Mesodermal cell (in vitro differentiated cells): Measurements from ENCODE around the gene EPN2.

Source experiments
- H3K27ac ChIP-seq: 2 replicates; pipeline ENCODE4 v1.7.0; 2013; ENCODE audit warnings: mild to moderate bottlenecking, low read depth, low read length, moderate library complexity; ENCODE audit not compliant: severe bottlenecking
- H3K36me3 ChIP-seq: 2 replicates; pipeline ENCODE4 v1.7.1; 2013; ENCODE audit warnings: mild to moderate bottlenecking, low read length, moderate library complexity; ENCODE audit not compliant: control insufficient read depth, insufficient read depth
- H3K4me1 ChIP-seq: one replicate; pipeline ENCODE4 v1.7.1; 2013; ENCODE audit warnings: mild to moderate bottlenecking, low read length; ENCODE audit not compliant: insufficient read depth, control insufficient read depth, poor library complexity, severe bottlenecking
- H3K4me3 ChIP-seq: 2 replicates; pipeline ENCODE4 v1.7.0; 2013; ENCODE audit warnings: low read length, control low read depth, mild to moderate bottlenecking; ENCODE audit not compliant: insufficient read depth, poor library complexity, severe bottlenecking; ENCODE audit errors: extremely low read depth
- H3K9me3 ChIP-seq: 2 replicates; pipeline ENCODE4 v1.7.1; 2013; ENCODE audit warnings: mild to moderate bottlenecking, low read length, moderate library complexity; ENCODE audit not compliant: control insufficient read depth
- WGBS, 2 experiments: methylation state at CpG; one replicate each; pipeline ENCODE4 v1.1.5; 2013; ENCODE audit warnings: missing lambda C conversion rate in 2 of 2; ENCODE audit not compliant: insufficient coverage in 2 of 2; 5-methylcytosine and 5-hydroxymethylcytosine counted together

The EPN2 gene

DNA sequence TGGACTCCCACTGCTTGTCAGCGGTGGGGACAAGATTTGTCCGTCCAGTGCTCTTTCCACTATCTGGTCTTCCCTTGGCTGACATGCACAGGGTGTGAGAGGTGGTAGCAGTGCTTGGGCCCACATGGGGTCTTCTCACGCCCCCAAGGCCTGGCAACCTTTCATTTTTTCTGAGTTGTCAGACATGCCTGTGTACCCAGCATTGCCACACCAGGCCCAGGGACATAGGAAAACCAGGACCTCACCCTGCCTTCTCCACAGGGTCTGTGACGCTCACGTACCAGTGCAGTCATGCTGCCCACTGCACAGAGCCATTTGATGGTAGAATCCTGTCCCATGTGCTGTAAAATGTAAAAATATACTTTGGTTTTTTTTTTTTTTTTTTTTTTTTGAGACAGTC lies 67.6 kb downstream of the EPN2 start:
- Histone ChIP-seq H3K9me3 (no peaks in the 10 kb centered on the region), H3K4me1 (peaks cover 10% of the 10 kb centered on the region), H3K4me3 (no peak overlapping the region), H3K27ac (no peak overlapping the region), H3K36me3 (peaks cover 16% of the 10 kb centered on the region)
- 83 to 100% methylated on average over 3 to 4 of the region's 5 CpGs for WGBS, 2 experiments

DNA sequence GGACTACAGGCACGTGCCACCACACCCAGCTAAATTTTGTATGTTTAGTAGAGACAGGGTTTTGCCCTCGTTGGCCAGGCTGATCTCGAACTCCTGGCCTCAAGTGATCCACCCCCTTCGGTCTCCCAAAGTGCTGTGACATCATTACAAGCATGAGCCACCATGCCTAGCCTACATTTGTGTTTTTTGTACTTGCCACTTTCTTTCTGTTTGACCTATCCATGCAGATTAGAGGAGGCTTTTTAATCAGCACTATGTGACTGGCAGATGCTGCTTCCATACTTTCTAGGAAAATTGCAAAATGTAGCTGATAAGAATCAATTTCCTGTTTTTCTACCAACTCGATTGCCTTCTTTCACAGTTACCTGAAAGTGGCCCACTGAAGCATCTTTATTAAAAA lies 68.1 kb downstream of the EPN2 start:
- no peaks in the 10 kb centered on the region for H3K9me3 ChIP-seq
- WGBS, 2 experiments: 93 to 100% methylated on average over 3 to 4 of the region's 5 CpGs
- no peak overlapping the region for H3K4me3 ChIP-seq
- no peak overlapping the region for H3K27ac ChIP-seq
- H3K36me3 ChIP-seq: peaks cover 21% of the 10 kb centered on the region
- H3K4me1 ChIP-seq: peaks cover 11% of the 10 kb centered on the region

- 94 to 100% methylated on average over 4 of the region's 5 CpGs for WGBS, 2 experiments
- H3K4me3 ChIP-seq: no peak overlapping the region
- peaks cover 11% of the 10 kb centered on the region for H3K4me1 ChIP-seq
- no peaks in the 10 kb centered on the region for H3K9me3 ChIP-seq
- H3K27ac ChIP-seq: no peak overlapping the region
- H3K36me3 ChIP-seq: peaks cover 23% of the 10 kb centered on the region
These were observed 68.6 kb downstream of the EPN2 start for GRCh38 chr17:19305761-19306159.

- Histone ChIP-seq H3K4me1 (peaks cover 11% of the 10 kb centered on the region), H3K27ac (no peak overlapping the region), H3K4me3 (no peak overlapping the region), H3K36me3 (peaks cover 28% of the 10 kb centered on the region), H3K9me3 (no peaks in the 10 kb centered on the region)
- 98% methylated on average over 7 to 8 of the region's 10 CpGs for WGBS, 2 experiments
These were observed 69.3 kb downstream of the EPN2 start for GRCh38 chr17:19306160-19307111.

- Histone ChIP-seq H3K36me3 (peaks cover 38% of the 10 kb centered on the region), H3K27ac (no peak overlapping the region), H3K4me1 (peaks cover 16% of the 10 kb centered on the region), H3K9me3 (no peaks in the 10 kb centered on the region), H3K4me3 (no peak overlapping the region)
- 97 to 98% methylated on average over 10 of the region's 10 CpGs for WGBS, 2 experiments
These were observed 70.4 kb downstream of the EPN2 start for GRCh38 chr17:19307521-19307920.

- 90 to 98% methylated on average over 4 to 7 of the region's 8 CpGs for WGBS, 2 experiments
- H3K27ac ChIP-seq: no peak overlapping the region
- peaks cover 46% of the 10 kb centered on the region for H3K36me3 ChIP-seq
- H3K4me3 ChIP-seq: no peak overlapping the region
- peaks cover 13% of the 10 kb centered on the region for H3K4me1 ChIP-seq
- H3K9me3 ChIP-seq: no peaks in the 10 kb centered on the region
These were observed 71.2 kb downstream of the EPN2 start for GRCh38 chr17:19308398-19308797.

GRCh38 chr17:19309701-19310100 lies 72.5 kb downstream of the EPN2 start:
- no peak overlapping the region for H3K27ac ChIP-seq
- H3K4me3 ChIP-seq: no peak overlapping the region
- H3K4me1 ChIP-seq: peaks cover 13% of the 10 kb centered on the region
- no peaks in the 10 kb centered on the region for H3K9me3 ChIP-seq
- 86% methylated on average over 4 of the region's 5 CpGs; no CpG with 5 or more reads in 1 of the 2 experiments for WGBS, 2 experiments
- peaks cover 59% of the 10 kb centered on the region for H3K36me3 ChIP-seq

GRCh38 chr17:19310151-19310550 lies 73.0 kb downstream of the EPN2 start:
- Histone ChIP-seq H3K27ac (no peak overlapping the region), H3K36me3 (peaks cover 59% of the 10 kb centered on the region), H3K4me3 (no peak overlapping the region), H3K4me1 (peaks cover 13% of the 10 kb centered on the region), H3K9me3 (no peaks in the 10 kb centered on the region)
- 96 to 97% methylated on average over 3 of the region's 4 CpGs for WGBS, 2 experiments

GRCh38 chr17:19311016-19311415 lies 73.8 kb downstream of the EPN2 start:
- no peaks in the 10 kb centered on the region for H3K9me3 ChIP-seq
- peaks cover 13% of the 10 kb centered on the region for H3K4me1 ChIP-seq
- H3K4me3 ChIP-seq: no peak overlapping the region
- WGBS, 2 experiments: 90 to 100% methylated on average over 1 of the region's 5 CpGs
- H3K27ac ChIP-seq: no peak overlapping the region
- H3K36me3 ChIP-seq: peaks cover 63% of the 10 kb centered on the region

DNA sequence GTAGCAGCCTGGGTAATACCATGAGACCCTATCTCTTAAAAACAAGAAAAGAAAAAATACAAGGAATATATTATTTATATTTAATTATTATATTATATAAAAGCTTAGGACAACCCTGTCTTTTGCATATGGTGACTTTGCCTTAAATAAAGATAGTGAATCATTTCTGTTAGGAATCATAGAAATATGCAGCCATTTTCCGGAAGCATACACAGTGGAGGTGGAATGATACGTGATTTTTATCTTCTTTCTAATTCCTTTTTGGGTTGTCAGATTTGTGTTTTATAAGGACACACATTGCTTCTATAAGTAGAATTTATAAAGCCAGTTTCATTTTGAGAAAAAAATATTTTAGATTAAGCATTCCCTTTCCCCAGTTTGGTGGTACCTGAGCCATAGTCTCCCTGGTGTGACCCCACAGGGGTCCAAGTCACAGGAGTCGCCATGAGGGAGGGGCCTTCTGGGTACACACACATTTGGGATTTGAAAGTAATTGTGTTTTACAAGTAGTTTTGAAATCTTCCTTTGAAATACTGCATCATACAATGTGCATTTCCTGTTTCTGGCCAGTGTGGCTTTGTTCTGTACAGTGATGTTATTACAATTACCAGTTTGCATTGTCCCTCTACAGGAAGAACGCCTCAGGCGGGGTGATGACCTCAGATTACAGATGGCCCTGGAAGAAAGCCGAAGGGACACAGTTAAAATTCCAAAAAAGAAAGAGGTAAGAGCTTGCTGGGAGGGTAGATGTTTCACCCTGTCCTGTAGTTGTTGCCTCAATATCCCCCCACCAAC lies 74.5 kb downstream of the EPN2 start:
- no peaks in the 10 kb centered on the region for H3K9me3 ChIP-seq
- H3K4me1 ChIP-seq: peaks cover 13% of the 10 kb centered on the region
- peaks cover 59% of the 10 kb centered on the region for H3K36me3 ChIP-seq
- WGBS, 2 experiments: 100% methylated on average over 1 of the region's 6 CpGs; no CpG with 5 or more reads in 1 of the 2 experiments
- H3K27ac ChIP-seq: no peak overlapping the region
- no peak overlapping the region for H3K4me3 ChIP-seq
